SK-N-MC (cell line): ENCODE measurements around the gene CRKL.

Source experiments
- DNase-seq: peaks from one replicate; pipeline ENCODE4 v3.0.0-alpha.2; 2011; ENCODE audit warnings: low read depth, low spot score
- H3K27ac ChIP-seq: fragments of 200-600 bp; sonication (generic); 2 replicates; pipeline ENCODE4 v1.5.1; 2016; ENCODE audit warnings: mixed run types
- H3K36me3 ChIP-seq: fragments of 200-600 bp; sonication (generic); 2 replicates; pipeline ENCODE4 v1.6.1; 2017; ENCODE audit warnings: antibody characterized with exemption, low read length, mixed read lengths; ENCODE audit not compliant: insufficient read depth
- H3K4me3 ChIP-seq: fragments of 200-600 bp; sonication (generic); 2 replicates; pipeline ENCODE4 v1.5.1; 2016
- H3K9ac ChIP-seq: fragments of 200-600 bp; sonication (generic); 2 replicates; pipeline ENCODE4 v1.8.0; 2017; ENCODE audit warnings: mixed run types, mixed read lengths; ENCODE audit not compliant: insufficient read length
- H3K9me3 ChIP-seq: fragments of 200-600 bp; sonication (generic); 2 replicates; pipeline ENCODE4 v1.6.1; 2017; ENCODE audit warnings: low read depth, mild to moderate bottlenecking, antibody characterized with exemption, low read length, moderate library complexity, mixed read lengths
- EZH2 ChIP-seq: fragments of 200-600 bp; sonication (generic); IDR thresholded peaks from one replicate; pipeline ENCODE4 v1.6.1; 2017; ENCODE audit warnings: antibody characterized with exemption
- FOXP2 ChIP-seq: optimal IDR thresholded peaks from 2 replicates; pipeline ENCODE3; 2011; ENCODE audit warnings: mild to moderate bottlenecking, moderate library complexity; ENCODE audit not compliant: insufficient read depth; ENCODE audit errors: extremely low read length, control extremely low read depth
- POLR2AphosphoS5 ChIP-seq: IDR thresholded peaks from 2 replicates; pipeline ENCODE4 v1.6.1; 2012; ENCODE audit warnings: mild to moderate bottlenecking, low read depth, low read length, borderline replicate concordance

The CRKL gene

GRCh38 chr22:20980523-20980922 is 63.3 kb downstream of the CRKL start:
- Histone ChIP-seq H3K27ac (no peak overlapping the region), H3K9ac (no peak overlapping the region), H3K4me3 (no peak overlapping the region), H3K9me3 (peaks cover 7% of the 10 kb centered on the region; the same call in 1 of the 2 replicates), H3K36me3 (no peaks in the 10 kb centered on the region; the same call in 1 of the 2 replicates)
- no peak for DNase-seq
- no peak for TF ChIP-seq POLR2AphosphoS5
- TF ChIP-seq FOXP2 = no peak
- no peak for TF ChIP-seq EZH2

DNA sequence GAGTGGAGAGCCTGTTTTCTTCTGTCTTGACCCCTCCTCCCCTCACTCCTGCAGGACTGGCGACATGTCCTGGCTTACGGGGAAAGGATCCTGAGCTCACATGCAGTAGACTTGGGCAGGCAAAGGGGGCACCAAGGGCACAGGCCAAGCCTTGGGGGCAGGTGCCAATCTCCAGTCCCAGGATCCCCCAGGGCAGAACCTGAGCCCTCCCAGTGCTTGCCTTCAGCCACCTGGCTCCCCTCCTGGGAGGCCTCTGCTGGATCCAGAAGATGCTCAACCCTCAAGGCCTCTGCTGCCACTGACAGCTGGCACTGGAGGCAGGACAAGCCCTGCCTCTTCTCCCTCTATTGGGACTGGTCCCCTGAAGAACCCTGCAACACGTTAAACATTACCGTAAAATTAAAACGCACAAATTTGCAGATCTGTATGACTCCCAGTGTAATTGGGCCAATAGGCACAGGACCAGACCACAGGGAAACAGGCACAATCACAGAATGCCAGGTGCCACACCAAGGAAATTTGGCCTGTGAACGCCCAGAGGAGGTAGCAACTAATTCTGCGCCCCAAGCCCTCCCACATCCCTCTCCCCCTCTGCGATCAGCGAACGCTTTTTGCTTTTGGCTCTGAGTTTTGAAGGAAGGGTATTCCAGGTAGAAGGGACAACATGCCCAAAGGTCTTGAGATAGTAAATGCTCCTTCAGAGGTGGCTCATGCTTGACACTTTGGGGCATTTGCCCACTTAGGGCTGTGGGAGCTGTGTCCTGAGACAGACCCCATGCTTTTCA is 63.9 kb downstream of the CRKL start:
- H3K36me3 ChIP-seq = peaks cover 4% of the 10 kb centered on the region
- DNase-seq = no peak
- H3K9me3 ChIP-seq = peaks cover 7% of the 10 kb centered on the region; the same call in 1 of the 2 replicates
- H3K9ac ChIP-seq = peak overlapping the region; percentile 96
- peak overlapping the region; percentile 88 for H3K4me3 ChIP-seq
- peak overlapping the region; percentile 69; the same call in 1 of the 2 replicates for H3K27ac ChIP-seq
- TF ChIP-seq EZH2 (no peak), POLR2AphosphoS5 (no peak; the same call in 1 of the 2 replicates), FOXP2 (no peak)

DNA sequence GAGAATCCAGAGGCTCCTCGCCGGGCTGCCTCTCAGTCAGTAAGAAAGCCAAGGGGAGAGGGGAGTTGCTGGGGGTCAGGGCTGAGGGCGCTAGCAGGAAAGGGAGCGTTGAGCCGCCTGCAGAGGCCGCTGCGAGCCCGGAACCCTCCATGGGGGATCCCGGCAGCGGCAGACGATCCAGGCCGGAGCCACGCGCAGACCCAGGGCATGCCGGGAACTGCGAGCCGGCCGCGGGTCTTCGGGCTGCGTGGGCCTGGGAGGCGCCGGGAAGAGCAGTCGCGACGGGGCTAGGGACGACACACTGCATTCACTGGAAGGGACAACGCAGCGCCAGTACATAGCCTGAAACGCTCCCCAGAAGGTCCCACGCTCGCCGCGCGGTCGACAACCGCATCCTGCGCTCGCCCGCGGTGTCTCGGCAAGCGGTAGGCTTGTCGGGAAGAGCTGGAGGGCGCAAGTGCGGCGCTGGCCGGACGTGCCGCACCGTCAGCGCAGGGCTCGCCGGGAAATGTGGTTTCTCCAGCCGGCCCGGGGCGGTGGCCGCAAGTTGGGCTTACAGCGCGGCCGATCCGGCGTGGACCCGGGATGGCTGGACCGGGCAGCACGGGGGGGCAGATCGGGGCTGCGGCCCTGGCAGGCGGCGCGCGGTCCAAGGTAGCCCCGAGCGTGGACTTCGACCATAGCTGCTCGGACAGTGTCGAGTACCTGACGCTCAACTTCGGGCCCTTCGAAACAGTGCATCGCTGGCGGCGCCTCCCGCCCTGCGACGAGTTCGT is 64.8 kb downstream of the CRKL start, which contains the start of gene LZTR1:
TSS of gene LZTR1 (plus strand) at position 511 of the 776 bp plus-strand sequence. CDS start at position 586, 75 bp downstream.
- H3K9me3 ChIP-seq = peaks cover 7% of the 10 kb centered on the region; the same call in 1 of the 2 replicates
- no peak for DNase-seq
- peak within 1 kb of the TSS; percentile 96 for H3K9ac ChIP-seq
- H3K4me3 ChIP-seq = peak within 1 kb of the TSS; percentile 88
- peak within 1 kb of the TSS; percentile 69; the same call in 1 of the 2 replicates for H3K27ac ChIP-seq
- H3K36me3 ChIP-seq = peaks cover 10% of the 10 kb centered on the region
- TF ChIP-seq POLR2AphosphoS5 (peak; percentile 97), FOXP2 (no peak)

GRCh38 chr22:20982563-20982882 is 65.3 kb downstream of the CRKL start:
- H3K4me3 ChIP-seq = peak overlapping the region; percentile 88

DNA sequence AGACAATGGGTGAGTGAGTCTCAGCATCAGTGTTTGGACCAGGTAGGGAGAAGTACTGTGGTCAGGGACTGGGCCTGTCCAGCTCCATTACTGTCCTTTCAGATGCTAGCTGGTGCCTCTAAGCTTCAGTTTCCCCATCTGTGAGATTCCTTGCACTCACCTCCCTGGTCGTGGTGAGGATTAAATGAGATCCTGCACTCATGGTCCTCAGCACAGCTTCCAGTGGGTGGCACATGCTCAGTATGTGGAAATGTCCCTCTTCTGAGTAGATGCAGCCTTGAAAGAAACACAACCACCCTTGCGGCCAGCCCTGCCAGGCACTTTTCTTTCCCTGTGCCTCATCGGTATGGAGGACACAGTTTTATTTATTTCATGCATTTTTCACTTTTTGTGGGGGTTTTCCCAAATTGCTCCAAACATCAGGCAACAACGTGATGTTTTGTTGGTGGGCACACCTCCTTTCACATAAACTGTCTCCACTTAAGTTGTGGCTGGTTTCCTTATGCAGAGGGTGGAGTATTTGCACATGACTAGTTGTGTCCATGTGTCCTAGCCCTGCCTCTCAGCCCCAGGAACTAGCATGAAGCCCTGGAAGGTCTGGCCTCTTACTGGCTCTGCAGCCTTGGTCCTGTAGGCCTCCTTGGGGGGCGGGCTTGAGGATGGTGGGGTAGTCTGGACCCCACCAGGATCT is 66.0 kb downstream of the CRKL start:
- H3K27ac ChIP-seq = no peak overlapping the region
- TF ChIP-seq FOXP2 (no peak), POLR2AphosphoS5 (no peak), EZH2 (no peak)
- H3K36me3 ChIP-seq = peaks cover 10% of the 10 kb centered on the region
- DNase-seq = no peak
- H3K9me3 ChIP-seq = peaks cover 7% of the 10 kb centered on the region; the same call in 1 of the 2 replicates
- peak overlapping the region; percentile 88 for H3K4me3 ChIP-seq
- peak overlapping the region; percentile 96 for H3K9ac ChIP-seq

More at GRCh38 chr22:20982563-20982882, 65.3 kb downstream of the CRKL start:
- no peak for DNase-seq
- TF ChIP-seq POLR2AphosphoS5 = no peak
- no peak for TF ChIP-seq EZH2
- no peak for TF ChIP-seq FOXP2
- peaks cover 7% of the 10 kb centered on the region; the same call in 1 of the 2 replicates for H3K9me3 ChIP-seq
- H3K9ac ChIP-seq = peak overlapping the region; percentile 96
- peaks cover 10% of the 10 kb centered on the region for H3K36me3 ChIP-seq
- no peak overlapping the region for H3K27ac ChIP-seq

DNA sequence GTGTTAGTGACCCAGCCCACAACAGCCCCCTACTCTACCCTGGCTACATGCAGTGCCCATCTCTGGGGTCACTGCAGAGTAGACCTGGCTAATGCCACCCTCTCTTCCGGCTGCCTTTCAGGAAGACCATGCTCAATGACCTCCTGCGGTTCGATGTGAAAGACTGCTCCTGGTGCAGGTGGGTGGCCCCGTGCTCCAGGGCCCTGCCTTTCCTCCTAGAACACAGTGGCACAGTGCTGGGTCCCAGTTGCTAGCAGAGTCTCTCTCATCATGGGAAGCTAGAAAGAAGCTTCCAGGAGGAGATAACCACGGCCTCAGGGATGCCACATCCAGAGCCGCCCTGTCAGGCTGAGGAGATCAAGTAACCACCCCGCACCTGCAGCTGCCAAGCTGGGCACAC is 68.5 kb downstream of the CRKL start:
- H3K9ac ChIP-seq = no peak overlapping the region
- no peaks in the 10 kb centered on the region for H3K9me3 ChIP-seq
- H3K4me3 ChIP-seq = no peak overlapping the region
- DNase-seq = no peak
- peaks cover 10% of the 10 kb centered on the region for H3K36me3 ChIP-seq
- TF ChIP-seq FOXP2 (no peak), POLR2AphosphoS5 (no peak), EZH2 (no peak)
- H3K27ac ChIP-seq = no peak overlapping the region

DNA sequence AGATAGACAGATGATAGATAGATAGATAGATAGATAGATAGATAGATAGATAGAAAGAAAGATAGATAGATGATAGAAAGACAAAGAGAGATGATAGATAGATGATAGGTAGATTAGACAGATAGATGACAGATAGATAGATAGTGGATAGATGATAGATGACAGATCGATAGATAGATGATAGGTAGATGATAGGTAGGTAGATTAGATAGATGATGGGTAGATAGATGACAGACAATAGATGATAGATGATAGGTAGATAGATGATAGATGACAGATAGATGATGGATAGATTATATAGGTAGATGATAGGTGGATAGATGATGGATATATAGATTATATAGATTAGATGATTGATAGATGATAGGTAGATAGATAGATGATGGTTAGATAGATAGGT is 69.2 kb downstream of the CRKL start:
- H3K27ac ChIP-seq = no peak overlapping the region
- no peaks in the 10 kb centered on the region for H3K9me3 ChIP-seq
- DNase-seq = no peak
- H3K36me3 ChIP-seq = peaks cover 10% of the 10 kb centered on the region
- TF ChIP-seq FOXP2 (no peak), POLR2AphosphoS5 (no peak), EZH2 (no peak)
- H3K4me3 ChIP-seq = no peak overlapping the region
- no peak overlapping the region for H3K9ac ChIP-seq

GRCh38 chr22:20987375-20987774 is 70.2 kb downstream of the CRKL start:
- no peak for TF ChIP-seq EZH2
- no peak for TF ChIP-seq POLR2AphosphoS5
- no peak for TF ChIP-seq FOXP2
- peaks cover 10% of the 10 kb centered on the region for H3K36me3 ChIP-seq
- no peak overlapping the region for H3K9ac ChIP-seq
- no peaks in the 10 kb centered on the region for H3K9me3 ChIP-seq
- no peak for DNase-seq
- no peak overlapping the region for H3K27ac ChIP-seq
- no peak overlapping the region for H3K4me3 ChIP-seq
